Colonic mucosa (tissue), 4 donors: Measurements from ENCODE around the gene MTRR. TPM values are rescaled to one million over a fixed set of nuclear protein-coding genes. Genes with fewer than 3 reads are reported as not detected.
"Not testable (repeated sequence)": the region's sequence is repeated elsewhere in the genome, so short reads cannot be mapped to it uniquely, and the experiment has no call there.

Experiments
- DNase-seq: peaks from one replicate; pipeline ENCODE4 v3.0.0-alpha.2; 2020
- H3K27ac ChIP-seq: fragments of 200-600 bp; one replicate; pipeline ENCODE4 v1.8.0; 2021
- H3K27me3 ChIP-seq: fragments of 200-600 bp; one replicate; pipeline ENCODE4 v1.8.0; 2021
- H3K36me3 ChIP-seq: fragments of 200-600 bp; one replicate; pipeline ENCODE4 v1.8.0; 2021
- H3K4me1 ChIP-seq: fragments of 200-600 bp; one replicate; pipeline ENCODE4 v1.8.0; 2021; ENCODE audit warnings: mild to moderate bottlenecking
- H3K4me3 ChIP-seq: fragments of 200-600 bp; one replicate; pipeline ENCODE4 v1.8.0; 2021
- H3K9ac ChIP-seq, 2 donors: one replicate each; pipeline ENCODE4 v1.7.0; 2013; ENCODE audit warnings: control low read depth in 2 of 2, low read depth in 2 of 2, low read length in 2 of 2
- H3K9me3 ChIP-seq: fragments of 200-600 bp; one replicate; pipeline ENCODE4 v1.8.0; 2021
- intact Hi-C: fragments of 100-400 bp; cut with DNase I; formaldehyde crosslinking; loops from one replicate; pipeline ENCODE4 v1.14.1; 2022
- total RNA-seq, 2 donors: library from RNA; stranded (reverse); fragmentation: NEBNext Ultra II Directional in 1 of 2; extraction: Animal tissue kit (Norgen Biotek cat#: 25700) in 1 of 2; gene quantifications; one replicate each; pipeline ENCODE4 v1.2.1, GENCODE V29; 2021
- TF ChIP-seq, protein P1 (sequence below): fragments of 200-600 bp; IDR thresholded peaks from one replicate; pipeline ENCODE4 v1.8.0; 2022; ENCODE audit warnings: antibody characterized with exemption, mild to moderate bottlenecking
- donor health status: healthy.
- donor health status: DM: no; HTN: no; CAD: no.
- donor health status: DM: no; HTN: no; CAD: no.

MTRR gene
- total RNA-seq, 2 donors from 2014 or later, result 29.8 to 45.1 TPM

DNA sequence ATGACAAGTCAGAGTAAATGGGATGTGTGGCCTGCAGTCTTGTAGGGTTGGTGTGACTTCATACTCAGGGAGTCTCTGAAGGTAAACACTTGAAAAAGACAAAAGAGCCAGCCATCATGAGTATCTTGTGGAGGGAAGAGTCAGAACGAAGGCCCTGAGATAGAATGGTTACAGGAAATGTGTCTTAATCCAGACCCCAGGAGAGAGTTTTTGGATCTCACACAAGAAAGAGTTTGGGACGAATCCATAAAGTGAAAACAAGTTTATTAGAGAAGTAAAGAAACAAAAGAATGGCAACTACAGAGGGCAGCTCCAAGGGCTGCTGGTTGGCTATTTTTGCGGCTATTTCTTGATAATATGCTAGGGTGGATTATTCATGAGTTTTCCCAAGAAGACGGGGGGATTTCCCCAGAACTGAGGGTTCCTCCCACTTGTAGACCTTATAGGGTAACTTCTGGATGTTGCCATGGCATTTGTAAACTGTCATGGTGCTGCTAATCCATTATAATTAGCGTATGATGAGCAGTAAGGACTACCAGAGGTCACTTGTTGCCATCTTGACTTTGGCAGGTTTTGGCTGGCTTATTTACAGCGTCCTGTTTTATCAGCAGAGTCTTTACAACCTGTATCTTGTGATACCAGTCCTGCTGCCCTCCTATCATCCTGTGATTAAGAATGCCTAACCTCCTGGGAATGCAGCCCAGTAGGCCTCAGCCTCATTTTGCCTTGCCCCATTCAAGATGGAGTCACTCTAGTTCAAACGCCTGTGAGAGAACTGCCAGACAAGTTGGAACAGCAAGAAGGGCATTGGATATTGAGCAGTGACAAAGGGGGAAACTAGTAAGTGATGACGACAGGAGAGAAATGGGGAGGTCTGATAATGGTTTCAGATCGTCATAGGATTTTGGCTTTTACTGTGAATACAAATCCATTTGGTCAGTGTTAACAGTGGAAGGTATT is 34.0 kb downstream of the MTRR start:
- DNase-seq, result no peak
- TF ChIP-seq, protein P1, sequence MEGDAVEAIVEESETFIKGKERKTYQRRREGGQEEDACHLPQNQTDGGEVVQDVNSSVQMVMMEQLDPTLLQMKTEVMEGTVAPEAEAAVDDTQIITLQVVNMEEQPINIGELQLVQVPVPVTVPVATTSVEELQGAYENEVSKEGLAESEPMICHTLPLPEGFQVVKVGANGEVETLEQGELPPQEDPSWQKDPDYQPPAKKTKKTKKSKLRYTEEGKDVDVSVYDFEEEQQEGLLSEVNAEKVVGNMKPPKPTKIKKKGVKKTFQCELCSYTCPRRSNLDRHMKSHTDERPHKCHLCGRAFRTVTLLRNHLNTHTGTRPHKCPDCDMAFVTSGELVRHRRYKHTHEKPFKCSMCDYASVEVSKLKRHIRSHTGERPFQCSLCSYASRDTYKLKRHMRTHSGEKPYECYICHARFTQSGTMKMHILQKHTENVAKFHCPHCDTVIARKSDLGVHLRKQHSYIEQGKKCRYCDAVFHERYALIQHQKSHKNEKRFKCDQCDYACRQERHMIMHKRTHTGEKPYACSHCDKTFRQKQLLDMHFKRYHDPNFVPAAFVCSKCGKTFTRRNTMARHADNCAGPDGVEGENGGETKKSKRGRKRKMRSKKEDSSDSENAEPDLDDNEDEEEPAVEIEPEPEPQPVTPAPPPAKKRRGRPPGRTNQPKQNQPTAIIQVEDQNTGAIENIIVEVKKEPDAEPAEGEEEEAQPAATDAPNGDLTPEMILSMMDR, result no peak
- Histone ChIP-seq H3K36me3 (no peaks in the 10 kb centered on the region), H3K27me3 (no peaks in the 10 kb centered on the region), H3K4me3 (no peak overlapping the region), H3K27ac (no peak overlapping the region), H3K9me3 (no peaks in the 10 kb centered on the region), H3K4me1 (no peaks in the 10 kb centered on the region), H3K9ac (no peak overlapping the region)
- intact Hi-C loops, result no loop called here

DNA sequence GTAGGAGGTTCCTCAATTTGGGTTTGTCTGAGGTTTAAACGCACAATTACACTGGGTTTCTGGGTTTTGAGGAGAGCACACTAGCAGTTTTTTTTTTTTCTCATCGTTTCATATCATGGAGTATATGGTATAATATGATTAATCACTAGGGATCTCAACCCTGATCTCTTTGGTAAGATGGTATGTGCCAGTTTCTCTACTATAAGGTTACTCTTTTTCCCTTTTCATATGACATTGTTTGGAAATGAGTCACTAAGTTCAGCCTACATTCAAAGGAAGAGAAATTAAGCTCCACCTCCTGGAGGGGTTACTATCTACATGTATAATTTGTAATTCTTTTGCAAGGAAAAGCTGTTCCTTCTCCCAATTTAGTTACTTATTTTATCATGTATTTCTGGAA is 35.2 kb downstream of the MTRR start:
- H3K9ac ChIP-seq, result no peak overlapping the region
- no peaks in the 10 kb centered on the region for H3K4me1 ChIP-seq
- intact Hi-C loops, result no loop called here
- H3K4me3 ChIP-seq, result no peak overlapping the region
- no peak overlapping the region for H3K27ac ChIP-seq
- TF ChIP-seq, protein P1, result no peak
- DNase-seq, result no peak
- no peaks in the 10 kb centered on the region for H3K36me3 ChIP-seq
- H3K27me3 ChIP-seq, result no peaks in the 10 kb centered on the region
- H3K9me3 ChIP-seq, result no peaks in the 10 kb centered on the region

DNA sequence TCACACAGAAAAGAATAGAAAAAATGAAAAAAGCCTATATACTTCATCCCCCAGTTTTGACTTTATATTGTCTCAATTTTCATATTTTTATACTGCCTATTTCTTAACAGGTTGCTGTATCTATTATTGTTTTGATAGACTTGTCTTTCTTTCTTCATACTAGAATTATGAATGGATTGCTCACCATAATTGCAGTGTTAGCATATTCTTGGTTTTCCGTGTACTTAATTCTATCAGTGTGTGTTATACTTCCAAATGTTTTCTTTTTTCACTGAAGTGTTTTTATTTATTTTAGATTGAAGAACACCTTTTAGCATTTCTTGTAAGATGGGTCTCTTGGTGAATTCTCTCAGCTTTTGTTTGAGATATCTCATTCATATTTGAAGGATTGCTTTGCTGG is 38.7 kb downstream of the MTRR start:
- Histone ChIP-seq H3K27ac (no peak overlapping the region), H3K36me3 (no peaks in the 10 kb centered on the region), H3K9me3 (no peaks in the 10 kb centered on the region), H3K4me1 (no peaks in the 10 kb centered on the region), H3K4me3 (no peak overlapping the region), H3K27me3 (no peaks in the 10 kb centered on the region), H3K9ac (no peak overlapping the region)
- TF ChIP-seq, protein P1, result no peak
- no peak for DNase-seq
- intact Hi-C loops, result no loop called here

DNA sequence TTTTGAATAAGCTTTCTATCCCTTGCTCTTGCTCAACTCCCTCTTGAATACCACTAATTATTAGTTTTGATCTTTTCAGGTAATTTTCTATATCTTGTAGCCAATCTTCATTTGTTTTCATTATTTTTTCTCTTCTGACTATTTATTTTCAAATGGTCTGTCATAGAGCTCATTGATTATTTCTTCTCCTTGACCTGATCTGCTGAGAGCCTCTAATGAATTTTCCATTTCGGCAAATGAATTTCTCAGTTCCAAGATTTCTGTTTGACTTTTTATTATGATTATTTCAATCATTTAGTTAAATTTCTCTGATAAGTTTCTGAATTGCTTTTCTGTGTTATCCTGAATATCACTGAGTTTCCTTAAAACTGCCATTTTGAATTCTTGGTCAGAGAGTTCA is 39.4 kb downstream of the MTRR start:
- no peak for DNase-seq
- Histone ChIP-seq H3K36me3 (no peaks in the 10 kb centered on the region), H3K9me3 (no peaks in the 10 kb centered on the region), H3K27me3 (no peaks in the 10 kb centered on the region), H3K9ac (no peak overlapping the region), H3K27ac (no peak overlapping the region), H3K4me1 (no peaks in the 10 kb centered on the region), H3K4me3 (no peak overlapping the region)
- TF ChIP-seq, protein P1, result no peak
- intact Hi-C loops, result no loop called here

DNA sequence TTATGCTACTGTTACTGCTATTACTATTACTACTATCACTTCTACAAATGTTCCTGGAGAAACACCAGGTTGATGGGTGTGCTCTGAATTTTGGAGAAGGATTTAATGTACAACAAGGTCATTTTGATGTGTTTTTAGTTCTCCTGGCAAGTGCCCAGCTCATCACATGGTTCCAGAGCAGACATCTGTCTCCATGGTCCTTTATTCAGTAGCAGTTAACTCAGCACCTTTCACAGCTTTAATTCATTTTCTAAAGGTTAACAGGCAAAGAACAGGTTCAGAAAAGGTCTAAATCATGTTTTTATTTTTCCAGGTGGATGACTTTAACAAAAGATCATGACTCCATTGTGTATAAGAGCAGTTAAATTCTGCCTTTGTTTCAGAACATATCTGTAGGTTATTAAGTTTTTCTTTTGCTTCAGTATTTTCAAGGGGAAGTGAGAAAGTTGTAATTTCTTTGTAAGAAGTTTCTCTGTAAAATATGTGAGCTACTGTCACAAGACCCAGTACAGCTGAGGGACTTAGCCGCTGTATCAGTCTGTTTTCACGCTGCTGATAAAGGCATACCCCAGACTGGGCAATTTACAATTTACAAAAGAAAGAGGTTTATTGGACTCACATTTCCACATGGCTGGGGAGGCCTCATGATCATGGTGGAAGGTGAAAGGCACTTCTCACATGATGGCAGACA is 41.9 kb downstream of the MTRR start:
- TF ChIP-seq, protein P1, result no peak
- intact Hi-C loops, result no loop called here
- no peaks in the 10 kb centered on the region for H3K4me1 ChIP-seq
- no peaks in the 10 kb centered on the region for H3K36me3 ChIP-seq
- H3K27me3 ChIP-seq, result no peaks in the 10 kb centered on the region
- no peak overlapping the region for H3K9ac ChIP-seq
- no peaks in the 10 kb centered on the region for H3K9me3 ChIP-seq
- H3K27ac ChIP-seq, result no peak overlapping the region
- no peak overlapping the region for H3K4me3 ChIP-seq
- no peak for DNase-seq

DNA sequence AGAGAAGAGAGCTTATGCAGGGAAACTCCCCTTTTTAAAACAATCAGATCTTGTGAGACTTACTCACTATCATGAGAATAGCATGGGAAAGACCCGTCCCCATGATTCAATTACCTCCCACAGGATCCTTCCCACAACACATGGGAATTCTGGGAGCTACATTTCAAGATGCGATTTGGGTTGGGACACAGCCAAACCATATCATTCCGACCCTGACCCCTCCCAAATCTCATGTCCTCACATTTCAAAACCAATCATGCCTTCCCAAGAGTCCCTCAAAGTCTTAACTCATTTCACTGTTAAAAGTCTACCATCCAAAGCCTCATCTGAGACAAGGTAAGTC is 42.5 kb downstream of the MTRR start:
- H3K36me3 ChIP-seq, H3K9me3 ChIP-seq, H3K27me3 ChIP-seq, H3K9ac ChIP-seq, DNase-seq, intact Hi-C loops, H3K4me1 ChIP-seq, H3K27ac ChIP-seq, H3K4me3 ChIP-seq: not testable (repeated sequence)
